Neural cell (in vitro differentiated cells): ENCODE data around the gene SYT2. TPM values are rescaled to one million over a fixed set of nuclear protein-coding genes. Genes with fewer than 3 reads are reported as not detected.

ENCODE experiments used
- H2AFZ ChIP-seq: fragments of 200-600, 300-800 bp; sonication (generic), shearing (Covaris generic); 2 replicates; pipeline ENCODE4 v1.6.0; 2014; ENCODE audit warnings: low read depth, mild to moderate bottlenecking, antibody characterized with exemption, low read length, moderate library complexity
- H3F3A ChIP-seq: fragments of 200-600 bp; shearing (Covaris generic); 2 replicates; pipeline ENCODE4 v1.6.1; 2016; ENCODE audit warnings: mild to moderate bottlenecking, moderate library complexity, mixed read lengths, antibody characterized with exemption, low read length; ENCODE audit not compliant: insufficient read depth, poor library complexity, severe bottlenecking
- H3K27ac ChIP-seq: fragments of 200-600, 300-800 bp; sonication (generic), shearing (Covaris generic); 2 replicates; pipeline ENCODE4 v1.5.1; 2014; ENCODE audit warnings: mild to moderate bottlenecking, low read length, moderate library complexity
- H3K27me3 ChIP-seq: fragments of 300-800, 200-600 bp; sonication (generic), shearing (Covaris generic); 2 replicates; pipeline ENCODE4 v1.6.0; 2014; ENCODE audit warnings: mild to moderate bottlenecking, low read depth, low read length, moderate library complexity; ENCODE audit not compliant: insufficient read depth
- H3K36me3 ChIP-seq: fragments of 300-800, 200-600 bp; sonication (generic), shearing (Covaris generic); 2 replicates; pipeline ENCODE4 v1.5.1; 2014; ENCODE audit warnings: mild to moderate bottlenecking, antibody characterized with exemption, low read length, moderate library complexity; ENCODE audit not compliant: insufficient read depth
- H3K4me2 ChIP-seq: fragments of 300-800, 200-600 bp; sonication (generic), shearing (Covaris generic); 2 replicates; pipeline ENCODE4 v1.6.0; 2014; ENCODE audit warnings: mild to moderate bottlenecking, low read length
- H3K4me3 ChIP-seq: fragments of 300-800, 200-600 bp; sonication (generic), shearing (Covaris generic); 2 replicates; pipeline ENCODE4 v1.5.1; 2014; ENCODE audit warnings: mild to moderate bottlenecking, low read length, moderate library complexity
- H3K79me2 ChIP-seq: fragments of 200-600 bp; shearing (Covaris generic); replicated peaks from 2 replicates; pipeline ENCODE4 v1.6.0; 2014; ENCODE audit warnings: mild to moderate bottlenecking, low read length, moderate library complexity; ENCODE audit not compliant: insufficient read depth
- H3K9ac ChIP-seq: fragments of 300-800, 200-600 bp; sonication (generic), shearing (Covaris generic); 2 replicates; pipeline ENCODE4 v1.6.1; 2016; ENCODE audit warnings: mild to moderate bottlenecking, low read length, mixed read lengths
- H3K9me2 ChIP-seq: fragments of 200-600 bp; shearing (Covaris generic); 2 replicates; pipeline ENCODE4 v1.6.1; 2016; ENCODE audit warnings: mild to moderate bottlenecking, low read length, mixed read lengths; ENCODE audit not compliant: insufficient read depth
- H3K9me3 ChIP-seq: fragments of 200-600, 300-800 bp; sonication (generic), shearing (Covaris generic); 2 replicates; pipeline ENCODE4 v1.6.1; 2016; ENCODE audit warnings: mild to moderate bottlenecking, mixed run types, low read length, moderate library complexity, mixed read lengths
- H4K20me1 ChIP-seq: fragments of 200-600 bp; shearing (Covaris generic); 2 replicates; pipeline ENCODE4 v1.6.1; 2016; ENCODE audit warnings: mild to moderate bottlenecking, mixed run types; ENCODE audit not compliant: insufficient read depth
- CTCF ChIP-seq: fragments of 450-650 bp; IDR thresholded peaks from 2 replicates; pipeline ENCODE4 v1.5.1; 2014; ENCODE audit warnings: antibody characterized with exemption, mild to moderate bottlenecking, moderate library complexity; ENCODE audit not compliant: poor library complexity, severe bottlenecking
- EP300 ChIP-seq: fragments of 450-650 bp; conservative IDR thresholded peaks from 2 replicates; pipeline ENCODE4 v1.6.1; 2014; ENCODE audit warnings: antibody characterized with exemption, mild to moderate bottlenecking, moderate library complexity; ENCODE audit not compliant: poor library complexity, severe bottlenecking
- EZH2 ChIP-seq: fragments of 200-600, 300-800 bp; shearing (Covaris generic), sonication (generic); IDR thresholded peaks from 2 replicates; pipeline ENCODE4 v1.6.1; 2014; ENCODE audit warnings: antibody characterized with exemption, low read length, borderline replicate concordance, mild to moderate bottlenecking; ENCODE audit not compliant: insufficient read depth, poor library complexity, severe bottlenecking
- MXI1 ChIP-seq: fragments of 450-650 bp; conservative IDR thresholded peaks from 2 replicates; pipeline ENCODE4 v1.6.1; 2014; ENCODE audit warnings: antibody characterized with exemption, mild to moderate bottlenecking; ENCODE audit not compliant: poor library complexity, severe bottlenecking
- POLR2AphosphoS5 ChIP-seq: IDR thresholded peaks from 2 replicates; pipeline ENCODE4 v1.6.1; 2012
- RAD21 ChIP-seq: fragments of 450-650 bp; conservative IDR thresholded peaks from 2 replicates; pipeline ENCODE4 v1.6.1; 2014; ENCODE audit warnings: antibody characterized with exemption, mild to moderate bottlenecking, moderate library complexity
- REST ChIP-seq: IDR thresholded peaks from 2 replicates; pipeline ENCODE4 v1.6.1; 2012; ENCODE audit warnings: borderline replicate concordance
- SMC3 ChIP-seq: fragments of 450-650 bp; conservative IDR thresholded peaks from 2 replicates; pipeline ENCODE4 v1.6.1; 2014; ENCODE audit warnings: antibody characterized with exemption, mild to moderate bottlenecking, moderate library complexity; ENCODE audit not compliant: poor library complexity
- TAF1 ChIP-seq: IDR thresholded peaks from 2 replicates; pipeline ENCODE4 v1.6.1; 2012; ENCODE audit warnings: low read depth
- polyA plus RNA-seq: library from polyadenylated mRNA; depleted of rRNA; stranded (reverse); fragments of >200 nt; gene quantifications from 2 replicates; pipeline ENCODE4 v1.2.3, GENCODE V29; 2014

Gene SYT2
- polyA plus RNA-seq, 1 donor from 2014 or later = 0.04 TPM

- TF ChIP-seq TAF1 = no peak
- TF ChIP-seq REST = no peak
- TF ChIP-seq EZH2 = no peak
- TF ChIP-seq SMC3 = no peak
- TF ChIP-seq POLR2AphosphoS5 = no peak
- no peak for TF ChIP-seq MXI1
- no peak for TF ChIP-seq RAD21
- no peak for TF ChIP-seq CTCF
- TF ChIP-seq EP300 = no peak
- H3K9ac ChIP-seq = no peak overlapping the region
- H3F3A ChIP-seq = no peaks in the 10 kb centered on the region
- H3K4me3 ChIP-seq = no peak overlapping the region
- no peaks in the 10 kb centered on the region for H3K36me3 ChIP-seq
- no peaks in the 10 kb centered on the region for H3K9me3 ChIP-seq
- peaks cover 6% of the 10 kb centered on the region for H3K27me3 ChIP-seq
- H4K20me1 ChIP-seq = no peaks in the 10 kb centered on the region
- H3K4me2 ChIP-seq = no peak overlapping the region
- H3K79me2 ChIP-seq = no peaks in the 10 kb centered on the region
- H2AFZ ChIP-seq = no peak overlapping the region
- H3K9me2 ChIP-seq = no peaks in the 10 kb centered on the region
- H3K27ac ChIP-seq = no peak overlapping the region
These were observed 21.9 kb downstream of the SYT2 start for GRCh38 chr1:202688401-202688800.

- Histone ChIP-seq H3K4me3 (no peak overlapping the region), H3K9me3 (no peaks in the 10 kb centered on the region), H3K79me2 (no peaks in the 10 kb centered on the region), H3K36me3 (no peaks in the 10 kb centered on the region), H3K27me3 (peaks cover 6% of the 10 kb centered on the region), H3K4me2 (no peak overlapping the region), H3K9me2 (no peaks in the 10 kb centered on the region), H3F3A (no peaks in the 10 kb centered on the region), H3K27ac (no peak overlapping the region), H3K9ac (no peak overlapping the region), H4K20me1 (no peaks in the 10 kb centered on the region), H2AFZ (no peak overlapping the region)
- TF ChIP-seq EZH2 (no peak), MXI1 (no peak), SMC3 (no peak), REST (no peak), RAD21 (no peak), POLR2AphosphoS5 (no peak), TAF1 (no peak), EP300 (no peak), CTCF (no peak)
These were observed 22.5 kb downstream of the SYT2 start for GRCh38 chr1:202687798-202688197.
